NCI-H2196 (cell line): ENCODE measurements around the gene ZCCHC24.

Experiments
- DNase-seq: peaks from one replicate; lab custom pipeline; 2025; ENCODE audit not compliant: unreplicated experiment; lab: John Stamatoyannopoulos, UW

ZCCHC24 gene

DNA sequence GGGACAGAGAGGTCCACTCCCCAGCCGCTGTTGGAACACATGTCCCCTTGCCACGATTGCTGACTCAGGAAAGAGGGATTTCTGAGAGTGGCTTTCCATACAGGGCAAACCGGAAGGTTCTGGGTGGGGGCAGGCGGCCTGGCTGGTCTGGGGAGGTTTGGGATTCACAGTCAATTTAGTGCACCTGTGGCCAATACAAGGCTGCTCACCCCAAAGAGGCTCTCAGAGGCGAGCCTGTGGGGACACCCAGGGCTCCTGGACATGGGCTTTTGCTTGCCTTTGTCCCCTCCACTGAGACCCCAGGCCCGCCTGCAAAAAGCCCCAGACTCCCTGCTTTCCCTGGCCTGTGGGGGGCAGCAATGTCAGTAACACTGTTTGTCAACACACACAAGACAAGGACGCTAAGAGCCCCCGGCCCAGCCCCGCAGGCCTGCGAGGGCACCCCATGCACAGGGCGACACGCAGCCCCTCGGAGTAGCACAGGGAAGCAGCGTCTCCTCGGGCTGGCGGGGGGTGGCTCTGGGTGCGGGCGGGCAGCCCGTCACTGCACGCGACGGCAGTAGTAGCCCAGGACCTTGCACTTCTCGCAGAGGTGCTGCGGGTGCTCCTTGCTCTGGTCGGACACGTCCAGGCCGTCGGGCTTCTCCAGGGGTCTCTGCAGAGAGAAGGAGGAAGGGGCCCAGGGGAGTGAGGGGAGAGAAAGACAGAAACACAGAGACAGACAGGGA, 59.5 kb downstream of the ZCCHC24 start:
- DNase-seq = no peak

DNA sequence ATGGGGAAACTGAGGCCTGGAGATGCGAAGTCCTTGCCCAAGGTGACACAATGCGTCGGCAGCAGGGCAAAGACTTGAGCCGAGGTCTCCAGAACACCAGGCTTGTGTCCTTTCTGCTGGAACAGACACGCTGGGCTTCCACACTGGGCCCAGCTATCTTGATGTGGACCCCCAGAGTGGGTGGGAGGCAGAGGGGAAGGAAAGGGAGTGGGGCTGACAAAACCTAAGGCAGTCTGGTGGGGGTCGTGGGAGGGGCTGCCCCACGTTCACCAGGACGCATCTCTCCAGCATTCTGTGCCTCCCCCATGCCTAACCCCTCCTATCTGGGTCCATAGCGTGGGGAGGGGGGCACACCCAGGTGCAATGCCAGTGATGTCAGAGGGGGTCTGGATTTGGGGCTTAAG, 60.0 kb downstream of the ZCCHC24 start:
- no peak for DNase-seq

DNA sequence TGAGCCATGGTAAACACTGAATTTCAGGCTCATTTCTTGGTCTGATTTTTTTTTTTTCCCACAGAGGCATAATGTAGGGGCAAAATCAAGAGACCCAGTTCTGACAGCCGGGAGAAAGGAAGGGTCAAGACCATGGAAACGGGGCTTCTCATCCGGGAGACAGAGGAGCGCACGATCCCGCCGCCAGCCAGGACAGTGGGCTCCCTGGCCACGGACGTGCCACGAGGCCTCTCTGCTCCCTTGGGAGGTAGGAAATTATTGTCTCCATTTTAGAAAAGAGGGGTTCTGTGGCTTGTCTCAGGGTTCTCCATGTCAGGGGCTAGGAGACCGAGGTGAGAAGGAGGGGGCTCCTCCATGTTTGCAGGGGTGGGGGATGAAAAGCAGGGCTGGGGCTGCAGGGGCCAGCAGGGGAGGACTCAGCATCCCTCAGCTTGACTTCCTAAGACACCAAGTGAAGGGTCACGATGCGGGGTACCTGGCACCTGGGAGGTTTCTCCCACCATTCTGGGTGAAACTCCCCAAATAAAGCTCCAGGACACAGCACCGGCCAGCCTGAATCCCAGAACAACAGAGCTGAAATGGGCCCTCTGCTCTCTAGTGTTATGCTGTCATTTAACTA, 60.5 kb downstream of the ZCCHC24 start:
- no peak for DNase-seq

DNA sequence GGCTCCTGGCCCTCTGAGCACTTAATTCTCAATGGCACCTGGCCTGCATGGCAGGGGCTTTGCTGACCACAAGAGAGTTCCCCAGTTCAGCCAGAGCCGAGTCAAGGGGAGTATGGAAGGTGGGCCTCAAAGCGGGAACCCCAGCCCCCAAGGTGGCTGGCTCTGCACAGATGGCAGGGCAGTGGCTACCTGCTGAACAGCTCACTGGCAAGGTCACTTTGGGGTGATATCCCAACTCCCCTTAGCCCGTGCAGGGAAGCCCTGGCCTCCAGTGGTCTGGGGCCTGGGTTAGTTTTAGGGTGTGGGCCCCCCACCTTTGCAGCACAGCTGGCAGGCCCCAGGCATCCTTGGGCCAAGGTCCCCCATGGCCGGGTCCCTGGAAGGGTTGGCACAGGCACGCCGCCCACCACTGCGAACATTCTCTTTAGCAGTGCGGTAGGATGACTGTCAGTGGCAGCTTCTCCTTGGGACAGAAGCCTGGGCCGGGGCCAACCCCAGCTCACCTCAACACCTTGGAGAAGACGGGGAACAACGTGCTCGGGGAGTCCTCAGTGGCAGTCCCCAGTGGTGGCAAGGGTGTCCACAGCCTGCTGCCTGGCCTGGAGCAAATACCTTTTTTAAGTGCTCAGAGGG, 61.3 kb downstream of the ZCCHC24 start:
- DNase-seq = no peak

DNA sequence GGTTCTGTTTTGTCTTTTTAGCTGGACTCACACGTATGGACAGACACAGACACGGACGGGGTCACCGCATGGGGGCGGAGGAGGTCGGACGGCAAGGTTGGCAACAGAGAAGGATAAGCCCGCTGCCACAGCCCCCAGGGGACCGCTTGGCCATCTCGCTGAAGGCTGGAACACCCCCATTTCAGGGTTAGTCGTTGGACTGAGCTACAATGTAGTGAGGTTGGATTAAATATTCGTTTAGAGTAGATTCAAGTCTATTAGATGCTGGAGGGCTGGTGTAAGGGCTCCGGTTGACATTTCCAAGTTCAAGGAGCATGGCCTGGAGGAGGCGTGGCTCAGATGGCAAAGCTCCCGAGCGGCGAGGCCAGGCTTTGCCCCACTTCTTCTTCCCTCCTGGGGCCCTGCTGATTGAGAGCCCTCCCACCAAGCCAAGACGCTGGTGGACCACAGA, 62.9 kb downstream of the ZCCHC24 start:
- DNase-seq = no peak

DNA sequence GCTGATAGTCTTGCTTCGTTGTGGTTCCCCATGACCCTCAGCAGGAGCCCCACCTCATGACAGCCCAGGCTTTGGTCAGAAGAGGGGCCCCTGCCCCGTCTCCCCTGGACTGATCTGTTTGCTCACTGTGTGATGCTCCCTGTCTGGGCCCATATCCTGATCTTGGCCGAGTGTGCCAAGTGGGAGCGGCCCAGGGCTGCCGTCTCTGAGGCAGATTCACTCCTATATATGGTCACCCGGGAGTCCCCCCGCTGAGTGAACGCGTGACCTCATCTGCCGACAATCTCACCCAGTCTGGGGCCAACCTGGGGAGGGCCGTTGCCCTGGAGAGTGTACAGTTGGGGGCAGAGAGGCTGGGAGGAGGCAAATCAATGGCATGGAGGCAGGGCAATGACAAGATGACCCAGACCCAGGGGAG, 63.6 kb downstream of the ZCCHC24 start:
- DNase-seq = no peak

DNA sequence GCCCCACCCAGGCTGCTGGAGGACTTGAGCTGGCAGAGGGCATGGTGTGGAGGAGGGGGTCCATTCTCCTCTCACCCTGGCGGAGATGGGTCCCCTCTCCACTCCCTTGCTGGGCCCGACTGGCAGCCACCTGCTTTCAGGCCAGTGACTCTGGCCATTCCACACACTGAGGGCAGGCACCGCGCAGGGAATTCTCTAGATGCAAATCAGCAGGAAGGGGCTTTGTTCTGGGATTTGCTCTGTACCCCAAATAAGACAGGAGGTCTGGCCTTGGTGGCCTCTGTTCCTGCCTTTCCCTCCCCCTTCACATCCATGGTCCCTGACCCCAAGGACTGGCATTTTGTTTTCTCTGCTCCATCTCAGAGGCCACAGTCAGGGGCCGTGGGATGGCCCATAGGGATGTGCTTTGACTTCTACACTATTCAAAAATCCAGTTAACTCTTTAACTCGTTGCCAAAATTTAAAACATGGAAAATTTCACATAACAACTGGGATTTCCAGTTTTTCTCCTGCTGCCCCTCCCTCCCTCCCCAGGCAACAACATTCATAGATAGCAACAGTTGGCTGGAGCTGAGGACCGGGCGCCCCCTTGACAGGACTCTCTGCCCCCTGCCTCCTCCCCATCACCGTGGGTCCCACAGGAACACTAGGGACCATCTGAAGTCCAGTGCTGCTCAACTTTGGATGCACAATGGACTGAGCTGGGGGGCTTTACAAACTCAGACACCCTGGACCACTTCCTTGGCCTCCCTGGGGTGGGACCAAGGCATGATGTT, 64.3 kb downstream of the ZCCHC24 start:
- DNase-seq = no peak

DNA sequence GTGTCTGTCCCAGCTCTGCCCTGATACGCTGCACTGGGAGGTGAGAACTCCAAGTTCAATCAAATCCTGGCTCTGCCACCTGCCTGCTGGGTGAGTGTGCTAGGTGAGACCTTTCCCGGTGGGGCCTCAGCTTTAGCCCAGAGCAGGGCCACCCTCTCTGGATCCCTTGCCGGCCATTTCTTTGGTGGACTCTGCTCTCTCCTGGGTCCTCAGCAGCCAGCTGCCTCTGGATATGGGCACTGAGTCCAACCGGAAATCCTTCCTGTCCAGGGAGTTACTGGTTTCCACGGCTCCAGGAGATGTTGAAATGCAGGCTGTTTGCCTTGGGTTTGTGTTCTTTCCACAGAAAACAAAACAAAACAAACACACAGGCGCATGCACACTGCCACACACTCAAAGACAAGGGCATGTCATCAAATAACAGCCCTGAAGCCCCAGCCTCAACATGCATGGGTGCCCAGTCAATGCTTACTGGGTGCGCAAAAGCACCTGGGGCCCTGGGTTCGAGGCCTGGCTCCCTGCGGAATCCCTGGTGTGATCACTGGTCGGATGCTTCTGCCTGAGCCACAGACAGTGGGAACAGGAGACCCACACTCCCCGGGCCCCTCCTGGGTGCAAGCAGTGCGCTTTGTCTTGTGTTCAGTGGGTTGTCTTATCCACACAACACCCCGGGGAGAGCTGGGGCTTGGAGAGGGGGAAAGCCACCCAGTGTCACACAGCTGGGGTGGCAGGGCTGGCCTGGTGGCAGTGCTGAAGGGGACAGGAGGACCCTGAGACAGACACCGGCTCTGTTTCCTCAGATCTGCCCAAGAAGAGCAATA, 65.1 kb downstream of the ZCCHC24 start:
- peak; percentile 67 for DNase-seq

DNA sequence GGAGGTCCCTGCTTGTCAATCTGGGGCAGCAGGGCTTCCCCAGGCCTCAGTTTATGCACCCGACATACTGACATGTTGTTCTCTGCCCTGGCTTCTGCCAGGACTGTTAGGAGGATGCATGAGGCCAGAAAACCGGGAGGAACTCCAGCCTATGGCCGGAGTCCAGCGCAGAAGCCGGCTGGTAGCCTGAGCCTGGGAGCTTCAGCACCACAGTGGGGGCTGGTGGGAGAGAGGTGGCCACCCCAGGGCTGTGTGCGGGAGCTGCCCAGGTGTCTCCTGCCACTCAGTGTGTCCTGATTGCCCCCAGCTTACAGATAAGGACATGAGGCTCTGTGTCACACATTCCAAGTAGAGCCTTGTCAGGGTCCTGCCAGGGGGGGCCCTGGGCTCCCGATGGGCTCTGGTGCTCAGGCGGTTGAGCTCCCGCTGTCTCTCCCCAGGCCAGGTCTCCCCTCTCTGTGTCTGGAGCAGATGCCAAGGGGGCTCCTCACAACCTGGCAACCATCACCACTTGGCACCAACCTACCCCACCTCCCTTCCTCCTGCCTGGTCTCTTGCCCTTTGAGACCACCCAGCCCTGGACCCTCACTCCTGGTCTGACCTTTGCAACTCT, 65.8 kb downstream of the ZCCHC24 start:
- DNase-seq = no peak

DNA sequence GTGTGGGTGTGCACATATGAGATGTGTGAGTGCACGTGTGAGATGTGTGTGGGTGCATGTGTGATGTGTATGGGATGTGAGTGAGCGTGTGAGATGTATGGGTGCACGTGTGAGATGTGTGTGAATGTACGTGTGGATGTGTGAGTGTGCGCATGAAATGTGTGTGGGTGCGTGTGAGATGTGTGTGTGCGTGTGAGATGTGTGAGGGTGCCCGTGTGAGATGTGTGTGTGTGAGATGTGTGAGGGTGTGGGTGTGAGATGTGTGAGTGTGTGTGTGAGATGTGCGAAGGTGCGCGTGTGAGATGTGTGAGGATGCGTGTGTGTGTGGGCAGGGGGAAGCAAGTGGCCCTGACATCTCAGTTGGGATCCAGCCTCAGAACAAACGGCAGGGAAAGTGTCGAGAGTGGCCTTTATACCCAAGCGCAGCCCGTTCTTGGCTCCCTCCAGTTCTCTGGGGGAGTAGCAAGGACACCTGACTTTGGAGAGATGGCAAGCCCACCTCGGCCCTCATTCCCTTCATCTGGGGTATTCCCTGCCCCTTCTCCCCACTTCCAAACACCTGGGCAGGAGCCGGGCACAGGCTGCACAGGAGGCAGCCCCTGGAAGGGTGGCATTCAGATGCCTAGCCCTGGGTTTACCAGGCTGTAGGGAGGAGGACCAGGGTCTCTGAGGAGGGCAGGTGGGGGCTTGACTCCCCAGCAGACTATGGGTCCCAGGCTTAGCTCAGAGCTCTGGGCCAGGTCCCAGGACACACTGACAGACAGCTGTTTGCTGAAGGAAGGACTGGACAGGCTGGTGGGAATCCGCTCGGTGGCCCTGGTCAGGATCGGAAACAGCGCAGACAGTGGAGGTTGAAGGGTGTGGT, 66.5 kb downstream of the ZCCHC24 start:
- no peak for DNase-seq

DNA sequence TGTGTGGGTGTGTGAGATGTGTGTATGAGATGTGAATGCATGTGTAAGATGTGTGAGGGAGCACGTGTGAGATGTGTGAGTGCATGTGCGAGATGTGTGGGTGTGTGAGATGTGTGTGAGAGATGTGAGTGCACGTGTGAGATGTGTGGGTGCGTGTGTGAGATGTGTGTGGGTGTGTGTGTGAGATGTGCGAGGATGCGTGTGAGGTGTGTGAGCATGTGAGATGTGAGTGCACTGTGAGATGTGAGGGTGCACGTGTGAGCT, 67.1 kb downstream of the ZCCHC24 start:
- no peak for DNase-seq

DNA sequence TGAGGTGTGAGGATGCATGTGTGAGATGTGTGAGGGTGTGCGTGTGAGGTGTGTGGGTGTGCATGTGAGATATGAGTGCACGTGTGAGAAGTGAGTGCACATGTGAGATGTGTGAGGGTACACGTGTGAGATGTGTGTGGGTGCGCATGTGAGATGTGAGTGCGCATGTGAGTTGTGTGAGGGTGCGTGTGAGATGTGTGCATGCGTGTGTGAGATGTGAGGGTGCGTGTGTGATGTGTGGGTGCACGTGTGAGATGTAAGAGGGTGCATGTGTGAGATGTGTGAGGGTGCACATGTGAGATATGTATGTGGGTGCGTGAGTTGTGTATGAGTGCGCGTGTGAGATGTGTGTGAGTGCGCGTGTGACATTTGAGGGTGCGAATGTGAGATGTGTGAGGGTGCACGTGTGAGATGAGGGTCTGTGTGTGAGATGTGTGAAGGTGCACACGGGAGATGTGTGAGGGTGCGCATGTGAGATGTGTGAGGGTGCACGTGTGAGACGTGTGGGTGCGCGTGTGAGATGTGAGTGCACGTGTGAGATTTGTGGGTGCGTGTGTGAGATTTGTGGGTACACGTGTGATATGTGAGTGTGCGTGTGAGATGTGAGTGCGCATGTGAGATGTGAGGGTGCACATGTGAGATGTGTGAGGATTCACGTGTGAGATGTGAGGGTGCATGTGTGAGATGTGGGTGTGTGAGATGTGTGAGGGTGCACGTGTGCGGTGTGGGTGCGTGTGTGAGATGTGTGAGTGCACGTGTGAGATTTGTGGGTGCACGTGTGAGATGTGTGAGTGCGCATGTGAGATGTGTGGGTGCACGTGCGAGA, 67.7 kb downstream of the ZCCHC24 start:
- DNase-seq = no peak

DNA sequence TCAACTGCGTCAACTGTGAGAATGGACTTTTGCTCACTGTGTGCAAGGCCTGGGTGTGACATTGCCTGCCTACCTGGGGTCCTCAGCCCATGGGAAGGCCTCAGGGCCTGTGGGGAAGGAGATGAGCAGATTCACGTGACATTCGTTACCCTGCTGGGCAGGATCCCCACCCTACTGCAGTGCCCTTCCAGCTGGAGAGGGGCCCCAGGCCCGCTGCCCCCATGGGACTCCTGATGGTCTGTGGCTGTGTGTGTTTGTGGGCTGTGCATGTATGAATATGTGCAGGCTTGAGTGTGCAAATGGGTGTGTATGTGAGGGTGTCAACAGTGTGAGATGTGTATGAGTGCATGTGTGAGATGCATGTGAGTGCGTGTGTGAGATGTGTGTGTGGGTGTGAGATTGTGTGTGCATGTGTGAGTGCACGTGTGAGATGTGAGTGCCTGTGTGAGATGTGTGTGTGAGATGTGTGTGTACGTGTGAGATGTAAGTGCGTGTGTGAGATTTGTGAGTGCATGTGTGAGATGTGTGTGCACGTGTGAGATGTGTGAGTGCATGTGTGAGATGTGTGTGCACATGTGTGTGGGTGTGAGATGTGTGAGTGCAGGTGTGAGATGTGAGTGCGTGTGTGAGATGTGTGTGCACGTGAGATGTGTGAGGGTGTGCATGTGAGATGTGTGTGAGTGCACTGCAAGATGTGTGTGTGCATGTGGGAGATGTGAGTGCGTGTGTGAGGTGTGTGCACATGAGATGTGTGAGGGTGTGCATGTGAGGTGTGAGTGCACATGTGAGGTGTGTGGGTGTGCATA, 68.5 kb downstream of the ZCCHC24 start:
- no peak for DNase-seq

DNA sequence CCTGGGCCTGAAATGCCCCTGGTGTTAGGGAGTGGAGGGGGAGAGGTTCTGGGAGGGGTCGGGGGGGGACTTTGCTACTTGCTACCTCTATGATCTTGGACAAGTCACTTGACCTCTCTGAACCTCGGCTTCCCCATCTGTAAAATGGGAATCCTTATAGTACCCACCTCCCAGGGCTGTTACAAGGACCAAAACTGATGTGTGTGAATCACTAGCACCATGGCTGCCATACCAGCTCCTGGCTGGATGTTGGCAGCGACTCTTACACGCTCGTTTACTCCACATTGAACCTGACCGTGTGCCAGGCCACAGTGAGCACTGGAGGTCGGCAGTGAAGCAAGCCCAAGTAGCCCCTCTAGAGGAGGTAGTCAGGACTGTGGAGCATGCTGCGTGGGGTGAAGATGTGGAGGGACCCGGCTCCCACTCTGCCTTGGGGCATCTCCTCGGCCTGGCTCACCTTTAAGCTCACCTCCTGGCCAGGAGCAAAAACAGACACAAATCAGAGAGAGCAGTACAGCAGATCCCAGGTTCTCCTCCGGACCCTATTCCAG, 69.3 kb downstream of the ZCCHC24 start:
- no peak for DNase-seq

DNA sequence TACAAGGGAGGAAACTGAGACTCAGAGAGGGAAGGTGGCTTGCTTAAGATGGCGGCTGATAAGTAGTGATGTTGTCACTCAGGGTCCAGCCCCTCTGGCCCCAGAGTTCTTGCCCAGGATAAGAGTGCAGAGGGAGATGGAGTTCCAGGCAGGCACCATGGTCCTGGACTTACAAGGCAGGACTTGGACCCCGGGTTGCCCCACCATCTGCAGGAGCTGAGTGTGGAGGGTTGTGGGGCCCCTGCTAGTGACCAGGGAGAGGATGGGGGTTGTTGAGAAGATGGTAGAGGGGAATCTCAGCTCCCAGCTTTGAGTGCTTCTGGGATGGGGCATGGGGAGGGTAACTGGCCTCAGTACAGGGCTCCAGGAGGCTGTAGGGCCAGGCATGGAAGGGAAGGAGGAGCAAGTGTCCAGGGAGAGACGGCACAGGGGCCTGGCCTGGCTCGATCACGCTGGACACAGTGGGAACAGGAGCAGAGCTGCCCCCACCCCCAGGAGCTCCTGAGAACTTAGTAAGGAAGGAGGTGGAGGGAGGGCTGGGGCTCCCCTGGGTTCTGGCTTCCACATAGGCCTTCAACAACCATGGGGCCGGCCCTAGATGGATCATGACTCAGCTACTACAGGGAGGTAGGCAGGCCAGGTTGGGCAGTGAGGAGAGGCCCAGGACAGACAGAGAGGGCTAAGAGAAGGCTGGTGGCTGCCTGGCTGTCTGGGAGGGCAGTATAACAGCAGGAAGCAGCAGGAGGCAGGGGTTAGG, 69.9 kb downstream of the ZCCHC24 start:
- no peak for DNase-seq

DNA sequence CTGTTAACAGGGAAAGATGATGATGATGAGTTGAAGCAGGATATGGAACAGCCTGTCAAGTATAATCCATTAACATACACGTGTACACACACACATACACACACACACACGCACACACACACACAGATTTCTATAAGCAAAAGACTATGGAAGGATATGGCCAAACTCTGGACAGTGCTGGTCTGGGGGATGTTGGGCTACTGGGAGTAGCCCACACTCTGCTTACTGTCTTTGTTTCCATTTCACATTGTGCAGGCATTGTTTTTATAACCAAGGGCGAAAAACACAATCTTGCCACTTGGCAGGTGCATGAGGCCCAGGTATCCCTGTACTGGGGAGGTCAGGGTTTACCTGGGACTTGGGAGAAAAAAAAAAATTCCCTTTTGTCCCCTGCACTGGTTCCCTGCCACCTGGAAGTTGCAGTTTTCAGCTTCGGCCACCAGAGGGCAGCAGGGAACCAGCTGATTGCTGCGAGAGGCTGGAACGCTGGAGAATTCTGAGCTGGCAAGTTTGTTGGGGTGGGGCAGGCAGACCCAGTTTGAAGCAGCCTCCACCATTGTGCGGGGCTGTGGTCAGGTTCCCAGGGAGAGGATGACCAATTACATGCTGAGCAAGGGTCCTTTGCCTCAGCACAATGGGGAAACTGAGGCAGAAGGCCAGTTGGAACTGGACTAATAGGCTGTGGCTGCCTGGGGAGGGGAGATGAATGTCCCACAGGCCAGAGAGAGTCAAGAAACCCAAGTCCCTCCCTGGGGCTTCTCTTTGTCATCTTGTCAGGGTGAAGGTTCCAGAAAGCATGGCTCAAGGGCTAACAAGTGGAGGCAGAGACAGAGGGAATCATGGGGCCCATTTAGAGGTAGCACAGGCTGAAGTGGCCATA, 70.9 kb downstream of the ZCCHC24 start:
- DNase-seq = peak; percentile 46
